Glomerular visceral epithelial cell (primary cell): ENCODE results near the gene PEX5L.

Source experiments
- DNase-seq: peaks from one replicate; pipeline ENCODE4 v3.0.0-alpha.2; 2016; ENCODE audit errors: extremely low spot score

The PEX5L gene

DNA sequence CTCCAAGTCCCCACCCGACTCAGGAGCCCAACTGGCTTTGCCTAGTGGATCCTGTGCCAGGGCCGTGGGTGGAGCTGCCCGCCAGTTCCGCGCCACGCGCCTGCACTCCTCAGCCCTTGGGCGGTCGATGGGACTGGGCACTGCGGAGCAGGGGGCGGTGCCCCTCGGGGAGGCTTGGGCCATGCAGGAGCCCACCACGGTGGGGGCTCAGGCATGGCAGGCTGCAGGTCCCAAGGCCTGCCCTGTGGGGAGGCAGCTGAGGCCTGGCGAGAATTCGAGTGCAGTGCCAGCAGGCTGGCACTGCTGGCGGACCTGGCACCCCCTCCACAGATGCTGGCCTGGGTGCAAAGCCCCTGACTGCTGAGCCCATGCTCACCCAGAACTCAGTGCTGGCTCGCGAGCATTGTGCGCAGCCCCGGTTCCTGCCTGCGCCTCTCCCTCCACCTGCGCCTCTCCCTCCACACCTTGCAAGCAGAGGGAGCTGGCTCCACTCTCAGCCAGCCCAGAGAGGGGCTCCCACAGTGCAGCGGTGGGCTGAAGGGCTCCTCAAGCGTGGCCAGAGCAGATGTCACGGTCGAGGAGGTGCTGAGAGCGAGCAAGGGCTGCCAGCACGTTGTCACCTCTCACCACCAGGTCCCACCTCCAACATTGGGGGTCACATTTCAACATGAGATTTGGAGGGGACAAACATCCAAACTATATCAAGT, 261.2 kb downstream of the PEX5L start:
- DNase-seq = no peak

GRCh38 chr3:179772297-179772696, 264.4 kb downstream of the PEX5L start:
- DNase-seq = no peak

GRCh38 chr3:179771797-179772196, 264.9 kb downstream of the PEX5L start:
- DNase-seq = no peak

DNA sequence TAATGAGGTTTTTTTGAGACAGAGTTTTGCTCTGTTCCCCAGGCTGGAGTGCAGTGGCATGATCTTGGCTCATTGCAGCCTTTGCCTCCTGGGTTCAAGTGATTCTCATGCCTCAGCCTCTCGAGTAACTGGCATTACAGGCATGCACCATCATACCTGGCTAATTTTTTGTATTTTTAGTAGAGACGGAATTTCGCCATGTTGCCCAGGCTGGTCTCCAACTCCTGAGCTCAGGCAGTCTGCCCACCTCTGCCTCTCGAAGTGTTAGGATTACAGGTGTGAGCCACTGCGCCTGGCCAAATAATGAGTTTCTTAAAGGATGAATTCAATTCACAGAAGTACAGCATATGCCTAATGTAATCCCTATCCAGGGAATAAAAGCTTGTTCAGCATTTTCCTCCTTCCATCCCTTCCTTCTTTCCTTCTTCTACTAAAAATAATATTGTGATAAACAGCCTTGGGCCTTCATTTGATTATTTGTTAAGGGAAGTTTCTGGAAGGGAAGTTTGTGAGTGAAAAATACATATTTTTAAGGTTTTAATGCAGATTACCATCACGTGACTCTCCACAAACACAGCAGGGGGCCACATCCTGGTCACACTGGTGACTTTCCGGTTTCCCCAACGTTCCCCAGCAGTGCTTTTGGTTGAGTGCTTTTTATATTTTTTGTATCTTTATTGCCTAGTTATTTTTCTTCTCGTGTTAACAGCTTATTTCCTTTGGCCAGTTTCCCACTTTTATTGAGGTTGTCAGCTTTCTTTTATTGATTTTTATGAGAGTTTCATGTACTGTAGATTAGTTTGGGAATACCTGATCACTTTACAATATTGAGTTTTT, 267.1 kb downstream of the PEX5L start:
- peak; percentile 31 for DNase-seq

- peak; percentile 83 for DNase-seq
Observed at GRCh38 chr3:179768080-179768479, 268.7 kb downstream of the PEX5L start.

DNA sequence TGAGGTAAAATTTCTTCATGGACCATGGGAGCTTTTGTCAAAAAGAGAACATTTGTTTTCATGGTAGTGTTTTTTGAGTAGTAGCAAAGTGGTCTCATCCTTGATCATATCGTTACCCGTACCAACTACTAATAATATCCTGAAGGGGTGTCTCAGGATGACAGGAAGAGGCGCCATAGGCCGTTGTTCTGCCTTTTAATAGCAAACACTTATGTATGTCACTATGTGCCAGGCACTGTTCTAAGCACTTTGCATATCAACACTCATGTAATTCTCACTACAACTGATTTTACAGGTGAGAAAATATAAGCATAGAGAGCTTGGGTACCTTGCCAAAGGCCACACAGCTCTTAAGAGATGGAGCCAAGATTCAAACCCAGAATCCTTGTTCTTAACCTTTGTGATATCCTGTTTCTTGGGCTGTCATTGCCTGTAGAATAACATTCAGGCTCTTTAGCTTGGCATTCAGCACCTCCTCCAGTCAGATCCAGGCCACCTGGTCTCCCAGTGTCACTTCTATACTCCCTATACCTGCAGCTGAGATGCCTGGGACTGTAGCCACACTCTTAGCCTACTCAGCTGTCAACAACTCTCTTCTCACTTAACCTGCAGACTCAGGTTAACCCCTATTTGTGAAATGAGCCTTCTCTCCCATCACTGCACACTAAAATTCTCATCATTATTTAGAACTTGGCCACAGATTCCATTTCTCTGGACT, 270.2 kb downstream of the PEX5L start:
- no peak for DNase-seq

DNA sequence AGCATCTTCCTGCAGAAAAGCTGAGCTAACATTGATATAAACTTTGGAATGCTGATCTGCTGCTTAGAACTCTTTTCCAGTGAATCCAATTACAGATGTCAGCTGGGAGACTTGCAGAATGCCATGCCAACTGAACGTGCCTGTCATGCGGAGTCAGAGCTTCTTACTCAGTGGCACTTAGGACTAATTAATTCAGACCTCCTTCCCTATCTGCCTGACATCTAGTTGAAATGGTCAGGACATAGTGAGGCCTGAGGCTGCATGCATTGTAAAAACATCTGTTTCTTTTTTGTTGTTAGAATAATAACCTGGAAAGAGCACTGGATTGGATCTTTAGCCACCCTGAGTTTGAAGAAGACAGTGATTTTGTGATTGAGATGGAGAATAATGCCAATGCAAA, 271.3 kb downstream of the PEX5L start:
- DNase-seq = no peak

GRCh38 chr3:179760944-179761343, 275.8 kb downstream of the PEX5L start:
- peak; percentile 46 for DNase-seq

DNA sequence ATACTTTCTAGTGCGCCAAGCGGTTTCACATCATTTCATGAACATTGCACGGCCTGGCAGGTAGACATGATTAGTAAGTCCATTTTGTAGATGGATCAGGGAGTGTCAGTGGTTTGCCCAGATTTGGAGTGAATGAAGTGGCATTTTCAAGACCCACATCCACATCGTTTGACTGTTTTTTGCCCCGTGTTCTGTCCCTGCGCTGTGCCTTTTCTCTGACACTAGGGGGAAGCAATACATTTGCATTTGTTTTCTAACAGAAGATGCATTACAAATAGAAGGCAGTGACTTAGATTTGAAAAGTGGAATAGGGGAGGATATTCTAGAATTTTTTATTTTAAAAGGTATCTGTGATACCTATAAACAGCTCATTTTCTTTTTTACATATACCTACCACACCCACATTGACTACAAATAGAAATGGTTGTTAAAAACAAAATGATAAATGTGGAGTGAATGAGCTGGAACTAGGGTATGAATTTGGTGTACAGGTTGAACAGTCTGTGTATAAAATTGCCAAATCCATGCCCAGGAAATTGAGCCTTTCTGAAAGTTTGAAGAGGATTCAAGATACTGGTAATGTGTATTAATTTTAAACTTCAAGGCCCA, 285.9 kb downstream of the PEX5L start:
- peak; percentile 21 for DNase-seq

- no peak for DNase-seq
Observed at GRCh38 chr3:179745716-179746115, 291.0 kb downstream of the PEX5L start.

GRCh38 chr3:179745079-179745478, 291.7 kb downstream of the PEX5L start:
- DNase-seq = no peak
